HT-29 (cell line): ENCODE data around the gene PLIN3. TPM values are rescaled to one million over a fixed set of nuclear protein-coding genes. Genes with fewer than 3 reads are reported as not detected.
A peak's percentile ranks its signal among the peaks of the same experiment; 100 is the strongest.
"Not testable (repeated sequence)": the region's sequence is repeated elsewhere in the genome, so short reads cannot be mapped to it uniquely, and the experiment has no call there.

ENCODE experiments used
- DNase-seq: peaks from one replicate; pipeline ENCODE4 v3.0.0-alpha.2; 2015; ENCODE audit warnings: low spot score
- total RNA-seq: library from RNA; depleted of rRNA; stranded (reverse); fragments of >200 nt; shearing (Covaris generic); gene quantifications from 2 replicates; pipeline ENCODE4 v1.2.3, GENCODE V29; 2014

The PLIN3 gene
- total RNA-seq, 1 experiment from 2014 or later = 70.9 TPM

GRCh38 chr19:4847190-4847973, 20.1 kb downstream of the PLIN3 start:
- no peak for DNase-seq

- DNase-seq = not testable (repeated sequence)
These were observed 21.5 kb downstream of the PLIN3 start for GRCh38 chr19:4845975-4846374.

GRCh38 chr19:4844348-4845179, 22.9 kb downstream of the PLIN3 start:
- no peak for DNase-seq

GRCh38 chr19:4843647-4843965, 23.9 kb downstream of the PLIN3 start:
- no peak for DNase-seq

- DNase-seq = no peak
These were observed 28.3 kb downstream of the PLIN3 start for GRCh38 chr19:4839192-4839591.

- no peak for DNase-seq
These were observed 34.7 kb downstream of the PLIN3 start for GRCh38 chr19:4832776-4833175.

GRCh38 chr19:4831979-4832340, 35.5 kb downstream of the PLIN3 start:
- not testable (repeated sequence) for DNase-seq

- DNase-seq = peak; percentile 41
These were observed 36.0 kb downstream of the PLIN3 start, which contains the start of gene TICAM1 for GRCh38 chr19:4831304-4831978. TICAM1 (minus strand) TSS chr19:4831712; CDS start chr19:4818377, 13,335 bp downstream.

GRCh38 chr19:4830768-4831265, 36.6 kb downstream of the PLIN3 start:
- no peak for DNase-seq

- no peak for DNase-seq
These were observed 37.1 kb downstream of the PLIN3 start for GRCh38 chr19:4830332-4830731.

- DNase-seq = peak; percentile 49
These were observed 38.3 kb downstream of the PLIN3 start for GRCh38 chr19:4829001-4829712.

- DNase-seq = no peak
These were observed 43.9 kb downstream of the PLIN3 start for GRCh38 chr19:4823577-4823976.

- DNase-seq = not testable (repeated sequence)
These were observed 45.1 kb downstream of the PLIN3 start for GRCh38 chr19:4822354-4822753.

GRCh38 chr19:4821265-4821664, 46.2 kb downstream of the PLIN3 start:
- no peak for DNase-seq

GRCh38 chr19:4817467-4818277, 49.8 kb downstream of the PLIN3 start:
- no peak for DNase-seq

- DNase-seq = no peak
These were observed 50.6 kb downstream of the PLIN3 start for GRCh38 chr19:4816950-4817278.

GRCh38 chr19:4816202-4816949, 51.1 kb downstream of the PLIN3 start:
- no peak for DNase-seq

GRCh38 chr19:4815426-4816201, 51.9 kb downstream of the PLIN3 start:
- DNase-seq = peak; percentile 84
